Rectal smooth muscle tissue (tissue), 1 donor: ENCODE results near the gene SREBF2.
"Not testable (repeated sequence)": the region's sequence is repeated elsewhere in the genome, so short reads cannot be mapped to it uniquely, and the experiment has no call there.

ENCODE experiments used
- H3K27ac ChIP-seq: one replicate; pipeline ENCODE4 v1.7.0; 2013; ENCODE audit warnings: low read depth, low read length, inconsistent platforms
- H3K27me3 ChIP-seq: one replicate; pipeline ENCODE4 v1.7.0; 2013; ENCODE audit warnings: low read length; ENCODE audit not compliant: control insufficient read depth, insufficient read depth
- H3K36me3 ChIP-seq: one replicate; pipeline ENCODE4 v1.7.0; 2013; ENCODE audit warnings: low read length; ENCODE audit not compliant: control insufficient read depth, insufficient read depth
- H3K4me1 ChIP-seq: one replicate; pipeline ENCODE4 v1.7.0; 2013; ENCODE audit warnings: low read length; ENCODE audit not compliant: control insufficient read depth, insufficient read depth
- H3K4me3 ChIP-seq: one replicate; pipeline ENCODE4 v1.7.0; 2013; ENCODE audit warnings: low read length
- H3K9ac ChIP-seq: one replicate; pipeline ENCODE4 v1.7.0; 2013; ENCODE audit warnings: low read length

SREBF2 gene

DNA sequence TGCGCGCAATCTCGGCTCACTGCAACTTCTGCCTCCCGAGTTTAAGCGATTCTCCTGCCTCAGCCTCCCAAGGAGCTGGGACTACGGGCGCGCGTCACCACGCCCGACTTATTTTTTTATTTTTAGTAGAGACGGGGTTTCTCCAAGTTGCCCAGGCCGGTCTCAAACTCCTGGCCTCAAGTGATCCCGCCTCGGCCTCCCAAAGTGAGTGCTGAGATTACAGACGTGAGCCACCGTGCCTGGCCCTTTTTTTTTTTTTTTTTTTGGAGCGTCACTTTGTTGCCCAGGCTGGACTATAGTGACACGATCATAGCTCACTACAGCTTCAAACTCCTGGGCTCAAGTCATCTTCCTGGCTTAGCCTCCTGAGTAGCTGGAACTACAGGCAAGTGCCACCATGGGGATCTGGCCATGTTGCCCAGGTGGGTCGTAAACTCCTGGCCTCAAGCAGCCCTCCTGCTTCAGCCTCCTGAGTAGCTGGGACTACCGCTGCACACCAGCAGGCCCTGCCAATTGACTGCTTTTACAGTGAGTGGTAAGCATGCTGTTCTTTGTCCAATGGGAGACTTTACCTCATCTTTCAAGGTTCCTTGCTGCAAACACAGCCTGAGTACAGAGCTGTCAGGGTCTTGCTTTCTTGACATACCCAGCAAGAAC lies 114.6 kb downstream of the SREBF2 start:
- Histone ChIP-seq H3K9ac (no peak overlapping the region), H3K36me3 (no peaks in the 10 kb centered on the region), H3K4me3 (peak overlapping the region; percentile 80), H3K27me3 (no peaks in the 10 kb centered on the region), H3K4me1 (peaks cover 5% of the 10 kb centered on the region), H3K27ac (no peak overlapping the region)

DNA sequence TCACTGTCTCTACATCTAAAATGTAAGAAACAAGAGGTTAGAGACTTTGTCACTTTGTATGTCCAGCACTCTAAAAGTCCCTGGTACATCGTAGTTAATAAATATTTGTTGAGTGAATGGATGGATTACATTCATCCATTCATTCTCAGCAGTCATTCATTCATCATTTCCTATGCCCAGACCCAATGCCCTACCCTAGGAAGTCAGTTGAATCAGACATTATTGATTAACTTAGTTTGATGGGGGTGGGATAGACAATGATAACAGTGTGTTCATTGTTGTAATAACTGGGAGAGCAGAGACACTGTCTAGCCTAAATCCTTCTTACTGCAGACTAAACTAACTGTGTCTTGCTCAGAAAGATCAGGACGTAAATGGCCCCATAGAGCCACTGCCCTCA lies 115.2 kb downstream of the SREBF2 start:
- Histone ChIP-seq H3K4me1 (peaks cover 5% of the 10 kb centered on the region), H3K27me3 (no peaks in the 10 kb centered on the region), H3K4me3 (no peak overlapping the region), H3K27ac (no peak overlapping the region), H3K36me3 (no peaks in the 10 kb centered on the region), H3K9ac (no peak overlapping the region)

- not testable (repeated sequence) for H3K4me1 ChIP-seq, H3K27me3 ChIP-seq, H3K27ac ChIP-seq, H3K9ac ChIP-seq, H3K4me3 ChIP-seq, H3K36me3 ChIP-seq
Observed at GRCh38 chr22:41948928-41949296, 116.0 kb downstream of the SREBF2 start.

DNA sequence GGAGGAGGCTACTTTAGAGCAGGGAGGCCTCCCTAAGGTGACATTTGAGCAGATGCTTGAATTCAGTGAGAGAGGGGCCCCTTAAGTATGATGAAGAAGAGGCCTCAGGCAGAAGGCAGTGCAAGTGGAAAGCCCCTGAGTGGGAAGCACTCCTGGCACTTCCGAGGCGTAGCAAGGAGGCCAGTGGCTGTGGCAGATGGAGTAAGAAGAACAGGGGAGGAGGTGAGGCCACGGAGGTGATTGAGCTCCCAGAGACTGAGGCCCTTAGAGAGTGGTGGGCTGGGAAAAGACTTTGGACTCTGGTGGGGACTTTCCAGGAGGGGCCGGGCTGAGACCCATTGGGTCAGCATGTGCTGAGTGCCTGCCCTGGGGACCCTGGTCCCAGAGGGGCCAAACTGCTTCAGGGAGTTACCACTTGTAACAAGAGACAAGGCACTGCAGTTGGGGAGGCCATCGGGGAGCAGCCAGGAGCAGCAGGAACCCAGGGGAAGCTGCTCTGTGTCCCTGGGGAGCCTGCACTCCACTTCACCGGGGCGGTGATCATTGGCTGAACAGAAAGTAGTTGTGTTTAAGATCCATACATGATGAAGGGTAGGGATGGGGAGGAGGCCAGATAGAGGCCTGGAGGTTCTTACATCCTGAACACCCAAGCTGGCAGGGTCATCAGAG lies 116.5 kb downstream of the SREBF2 start:
- Histone ChIP-seq H3K9ac (no peak overlapping the region), H3K4me1 (peaks cover 5% of the 10 kb centered on the region), H3K27ac (no peak overlapping the region), H3K4me3 (no peak overlapping the region), H3K27me3 (no peaks in the 10 kb centered on the region), H3K36me3 (no peaks in the 10 kb centered on the region)

DNA sequence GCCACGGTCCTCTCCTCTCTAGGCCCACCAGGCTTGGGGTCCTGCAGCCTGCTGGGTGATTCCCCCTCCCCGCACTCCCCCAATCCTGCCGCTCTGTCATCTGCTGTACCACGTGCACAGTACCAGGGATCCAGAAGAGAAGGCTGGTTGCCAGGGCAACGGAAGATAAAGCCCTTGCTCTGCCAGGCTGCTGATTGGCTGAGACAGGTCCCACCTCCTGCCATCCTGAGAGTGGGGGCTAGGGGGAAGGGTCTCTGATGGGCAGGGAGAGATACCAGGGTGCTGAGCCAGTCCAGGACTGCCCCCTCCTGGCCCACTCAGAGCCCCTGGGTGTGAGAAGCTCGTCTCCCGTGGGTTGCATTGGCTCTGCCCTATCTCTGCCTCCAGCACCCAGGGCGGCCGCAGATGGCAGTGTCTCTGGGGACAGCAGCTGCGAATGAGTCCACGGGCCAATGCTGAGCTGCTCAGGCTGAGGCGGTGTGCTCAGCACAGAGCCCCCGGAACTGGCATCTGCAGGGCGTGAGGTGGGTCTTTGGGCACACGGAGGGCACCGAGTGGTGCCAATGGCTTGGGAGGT lies 119.1 kb downstream of the SREBF2 start, which contains the start of gene SMIM45:
SMIM45 (plus strand) TSS at position 253 of the 577 bp plus-strand sequence.
- H3K27me3 ChIP-seq, result no peaks in the 10 kb centered on the region
- no peak within 1 kb of the TSS for H3K27ac ChIP-seq
- no peak within 1 kb of the TSS for H3K9ac ChIP-seq
- no peaks in the 10 kb centered on the region for H3K36me3 ChIP-seq
- no peaks in the 10 kb centered on the region for H3K4me1 ChIP-seq
- H3K4me3 ChIP-seq, result no peak within 1 kb of the TSS

GRCh38 chr22:41952713-41953112 lies 119.8 kb downstream of the SREBF2 start:
- H3K9ac ChIP-seq, result no peak overlapping the region
- no peaks in the 10 kb centered on the region for H3K36me3 ChIP-seq
- H3K4me1 ChIP-seq, result no peaks in the 10 kb centered on the region
- H3K27me3 ChIP-seq, result no peaks in the 10 kb centered on the region
- no peak overlapping the region for H3K27ac ChIP-seq
- no peak overlapping the region for H3K4me3 ChIP-seq
